Body of pancreas (tissue), 4 donors: ENCODE data around the gene ITM2C.

Experiments used
- CTCF ChIP-seq, 7 experiments: fragments of 450-650 bp in 4 of 7; fragments of 200-600 bp in 3 of 7; sonication (generic) in 3 of 7; IDR thresholded peaks; one replicate each; pipeline ENCODE4 v1.5.1; 2016 to 2019; ENCODE audit warnings: antibody characterized with exemption in 7 of 7
- POLR2A ChIP-seq, 3 donors: fragments of 450-650 bp; IDR thresholded peaks; one replicate each; pipeline ENCODE4 v1.6.1; 2016; ENCODE audit warnings: antibody characterized with exemption in 3 of 3, mild to moderate bottlenecking in 2 of 3

DNA sequence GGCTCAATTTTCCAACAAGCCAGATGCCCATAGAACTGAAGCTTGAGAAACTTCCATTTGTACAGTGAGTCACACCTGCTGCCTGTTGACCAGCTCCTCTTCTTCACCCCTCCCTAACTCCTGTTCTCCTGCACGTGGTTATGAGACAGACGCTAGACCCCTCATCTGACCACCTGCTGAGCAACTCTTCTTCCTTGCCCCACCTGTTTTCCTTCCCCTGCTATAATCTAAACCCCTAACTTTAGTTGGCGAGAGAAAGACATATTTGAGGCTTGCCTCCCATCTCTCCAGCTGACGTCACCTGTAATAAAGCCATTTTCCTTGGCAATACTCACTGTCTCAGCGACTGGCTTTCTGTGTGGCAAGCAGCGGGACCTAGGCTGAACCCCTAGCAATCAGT lies 22.3 kb upstream of the ITM2C start:
- TF ChIP-seq CTCF (IDR thresholded peaks at IDR 0.05) (no peak), POLR2A (IDR thresholded peaks at IDR 0.05) (no peak)
